HG03439 (cell line): ENCODE data around the gene TRIM45.
A peak's percentile ranks its signal among the peaks of the same experiment; 100 is the strongest.

Experiments used
- ATAC-seq: cut with Tn5 transposase; IDR thresholded peaks from one replicate; pipeline ENCODE4 v1.9.1; 2021; ENCODE audit warnings: mild to moderate bottlenecking, moderate library complexity; ENCODE audit not compliant: unreplicated experiment

Gene TRIM45

GRCh38 chr1:117066367-117066766 lies 55.2 kb downstream of the TRIM45 start:
- no peak for ATAC-seq

- ATAC-seq = peak; percentile 29
Observed at GRCh38 chr1:117061986-117062415, 59.5 kb downstream of the TRIM45 start.
